Amygdala (tissue), 56 donors: Measurements from ENCODE around the gene NRXN3.

ENCODE experiments used
- DNase-seq, 56 donors: peaks; one replicate each; lab custom pipeline; 2025; lab: John Stamatoyannopoulos, UW

Gene NRXN3

DNA sequence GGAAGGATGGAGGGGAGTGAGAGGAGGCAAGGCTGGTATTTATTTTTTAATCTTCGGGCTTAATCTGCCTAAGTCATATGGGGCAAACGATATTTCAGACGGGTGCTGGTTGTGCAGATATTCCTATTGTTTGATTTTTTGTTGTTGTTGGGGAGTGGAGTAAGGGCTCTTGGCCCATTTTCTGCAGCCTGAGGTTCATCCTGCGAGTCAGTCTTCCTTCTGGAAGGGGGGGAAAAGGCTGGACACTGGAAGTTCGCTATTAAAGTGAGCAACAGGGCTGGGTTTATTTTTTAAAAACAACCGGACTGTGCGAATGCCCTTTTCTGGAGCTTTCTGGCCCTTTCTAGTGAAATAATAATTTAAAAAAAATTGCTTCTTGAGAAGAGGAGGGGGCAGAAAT, 2.3 kb downstream of the NRXN3 start:
- no peak for DNase-seq

DNA sequence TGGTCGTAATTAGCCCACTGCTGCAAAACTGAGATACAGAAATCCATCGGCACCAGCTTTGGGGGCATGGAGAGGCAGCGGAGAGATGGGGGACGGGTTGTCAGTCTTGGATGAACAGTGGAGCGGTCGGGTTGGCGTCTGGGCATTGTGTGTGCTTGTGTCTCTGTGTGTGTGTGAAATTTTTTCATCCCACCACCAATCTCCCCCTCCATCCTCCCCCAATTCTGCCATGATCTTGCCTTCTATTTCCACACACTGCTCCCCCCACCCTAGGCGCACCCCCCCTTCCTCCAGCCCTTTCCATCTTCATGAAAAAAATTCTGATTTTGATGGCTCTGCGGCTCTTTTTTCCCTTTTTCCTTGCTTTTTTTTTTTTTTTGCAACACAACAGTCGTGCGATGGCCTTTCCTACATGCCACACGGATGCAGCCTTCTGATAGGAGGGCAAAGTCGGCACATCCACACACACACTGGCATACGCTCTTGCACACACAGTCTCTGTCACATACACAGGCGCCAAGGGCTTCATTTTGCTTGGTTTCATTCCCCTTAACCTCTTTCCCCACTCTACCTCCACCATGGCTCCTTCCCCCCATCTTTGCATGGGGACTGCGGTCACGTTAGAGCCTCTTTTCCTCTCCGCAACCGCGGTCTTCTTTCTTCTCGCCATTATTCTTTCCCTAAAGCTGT, 3.3 kb downstream of the NRXN3 start:
- no peak for DNase-seq

DNA sequence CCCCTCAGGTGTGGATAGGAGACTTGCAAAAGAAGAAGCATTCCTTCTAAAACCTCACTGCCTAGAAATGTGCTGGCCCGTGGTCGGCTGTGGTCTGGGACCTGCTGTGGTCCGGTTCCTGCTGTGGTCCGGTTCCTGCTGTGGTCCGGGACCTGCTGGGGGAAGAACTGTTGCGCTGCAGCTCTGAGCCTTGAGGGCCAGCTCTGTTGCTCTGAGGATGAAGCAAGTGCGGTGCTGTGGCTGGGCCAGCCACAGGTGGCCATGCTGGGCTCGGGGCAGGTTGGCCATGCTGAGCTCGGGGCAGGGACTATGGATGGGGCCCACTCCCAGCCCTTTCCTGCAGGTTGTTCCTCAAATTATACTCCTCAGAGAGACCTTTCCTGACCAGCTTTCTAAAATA, 5.2 kb downstream of the NRXN3 start:
- no peak for DNase-seq

DNA sequence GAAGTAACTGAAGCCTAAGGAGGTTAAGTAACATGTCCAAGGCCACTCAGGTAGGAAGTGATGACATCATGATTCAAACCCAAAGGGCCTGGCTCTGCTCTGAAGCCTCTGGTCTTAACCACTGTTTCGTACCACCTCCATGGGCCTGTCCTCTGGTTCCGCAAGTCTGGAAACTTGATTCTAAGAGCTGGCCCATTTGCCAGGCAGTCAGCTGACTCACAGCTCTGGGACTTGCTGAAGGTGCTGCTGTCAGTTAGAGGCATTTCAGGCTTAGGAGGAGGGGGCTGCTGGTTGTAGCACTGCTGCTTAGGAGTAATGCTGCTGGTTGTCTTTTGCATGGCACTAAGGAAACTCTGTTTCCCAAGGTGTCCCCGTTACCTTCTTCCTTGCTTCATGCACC, 7.9 kb downstream of the NRXN3 start:
- no peak for DNase-seq

DNA sequence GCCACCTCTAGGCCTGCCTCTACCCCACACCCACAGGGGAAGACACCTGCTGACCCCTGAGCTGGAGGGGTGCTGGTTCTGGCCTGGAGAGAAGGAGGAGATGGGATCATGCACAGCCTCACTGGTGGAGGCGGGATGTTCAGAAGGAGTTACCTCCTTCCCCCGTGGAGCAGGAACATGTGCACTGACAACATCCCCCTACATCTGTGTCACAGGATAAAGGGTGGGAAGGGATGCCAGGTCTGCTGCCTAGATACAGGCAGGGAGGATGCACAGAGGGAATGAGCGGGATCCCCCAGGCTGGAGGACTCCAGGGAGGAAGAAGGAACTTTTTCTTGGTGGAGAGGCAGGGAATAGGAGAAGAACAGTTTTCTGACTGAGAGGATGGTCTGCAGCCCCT, 8.8 kb downstream of the NRXN3 start:
- no peak for DNase-seq

- no peak for DNase-seq
These were observed 11.1 kb downstream of the NRXN3 start for GRCh38 chr14:78181270-78181669.

DNA sequence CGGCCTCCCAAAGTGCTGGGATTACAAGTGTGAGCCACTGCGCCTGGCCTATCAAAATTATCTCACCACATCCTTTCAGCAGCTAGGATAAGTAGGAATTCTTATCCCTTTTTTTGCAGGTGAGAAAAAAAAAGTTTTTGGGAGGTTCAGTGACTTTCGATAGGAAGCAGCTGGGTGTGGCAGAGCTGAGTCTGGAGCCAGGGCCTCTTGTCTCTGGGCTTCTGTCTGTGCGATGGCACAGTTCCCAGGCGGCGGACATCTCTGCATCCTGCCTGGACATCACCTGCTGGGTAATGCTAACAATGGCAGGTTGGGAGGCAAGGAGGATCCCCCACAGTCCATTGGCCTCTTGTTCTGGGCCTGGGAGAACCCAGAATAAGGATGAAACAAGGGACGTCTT, 12.5 kb downstream of the NRXN3 start:
- DNase-seq, result no peak

DNA sequence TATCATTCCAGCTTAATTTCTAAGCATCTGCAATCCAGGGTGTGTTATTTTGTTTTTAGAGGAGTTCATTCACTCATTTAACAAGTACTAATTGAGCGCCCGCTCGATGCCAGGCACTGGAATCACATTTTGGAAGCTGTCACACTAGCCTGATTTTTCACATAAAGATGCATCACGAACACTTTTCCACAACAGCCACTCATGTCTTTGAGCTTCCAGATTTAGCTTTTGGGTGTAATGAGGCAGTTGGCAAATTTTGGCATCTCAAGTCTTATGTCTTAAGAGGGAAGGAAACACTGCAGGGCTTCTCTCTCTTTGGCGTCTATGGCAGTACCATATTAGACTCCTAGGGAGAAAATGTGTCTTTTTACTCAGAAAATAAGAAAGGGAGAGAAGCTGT, 14.0 kb downstream of the NRXN3 start:
- DNase-seq, result peak in 1 of 56 donors; percentile 27

DNA sequence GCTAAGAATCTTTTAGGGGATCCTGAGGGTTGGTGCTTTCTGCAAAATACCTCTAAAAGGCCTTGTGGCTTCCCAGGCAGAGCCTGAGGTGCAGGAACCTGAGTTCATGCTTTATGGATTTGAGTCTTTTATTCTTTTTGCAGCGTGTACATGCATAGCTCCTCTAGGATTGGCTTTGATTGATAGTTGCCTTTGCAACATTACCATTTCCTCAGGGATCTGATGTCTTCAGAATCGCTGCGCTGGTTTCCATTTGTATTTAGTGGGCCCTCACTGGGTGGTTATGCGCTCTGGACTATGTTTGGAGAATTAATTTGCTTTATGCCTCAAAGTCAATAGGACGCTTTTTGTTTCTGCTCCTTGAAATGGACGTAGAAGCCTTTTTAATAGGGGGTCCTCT, 16.1 kb downstream of the NRXN3 start:
- DNase-seq, result no peak

- peak in 1 of 56 donors; percentile 8 for DNase-seq
These were observed 18.7 kb downstream of the NRXN3 start for GRCh38 chr14:78188882-78189281.

DNA sequence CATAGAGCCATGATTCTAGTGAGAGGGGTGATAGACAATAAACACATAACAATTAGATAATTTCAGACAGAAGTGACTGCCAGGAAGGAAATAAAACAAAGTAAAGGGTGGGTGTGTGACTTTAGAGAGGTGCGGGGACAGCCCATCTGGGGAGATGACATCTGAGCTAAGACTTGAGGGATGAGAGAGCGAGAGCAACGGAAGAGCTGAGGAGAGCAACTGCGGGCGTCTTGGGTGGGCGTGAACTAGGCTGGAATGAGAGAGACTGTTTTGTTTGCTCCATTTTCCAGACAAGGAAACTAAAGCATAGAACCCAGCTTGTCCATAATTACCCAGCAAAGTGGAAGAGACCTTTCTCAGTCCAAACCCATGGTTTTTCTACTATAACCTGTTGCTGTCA, 25.3 kb downstream of the NRXN3 start:
- DNase-seq, result no peak

DNA sequence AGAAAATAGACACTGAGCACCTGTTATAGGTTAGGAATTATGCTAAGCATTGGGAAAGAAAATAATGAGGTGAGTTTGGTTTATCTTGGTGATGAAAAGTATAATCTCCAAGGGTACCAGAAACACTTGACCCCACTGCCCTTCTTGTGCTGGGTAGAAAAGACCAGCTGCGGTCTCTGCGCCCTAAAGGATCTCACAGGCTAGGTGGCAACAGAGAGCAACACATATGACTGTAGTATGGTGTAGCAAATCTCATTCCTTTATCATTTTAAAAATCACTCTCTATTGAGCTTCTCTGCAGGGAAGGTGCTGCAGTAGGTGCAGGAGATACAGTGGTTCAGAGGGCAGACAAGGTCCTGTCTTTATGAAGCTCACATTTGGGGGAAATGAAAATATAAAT, 26.1 kb downstream of the NRXN3 start:
- no peak for DNase-seq

DNA sequence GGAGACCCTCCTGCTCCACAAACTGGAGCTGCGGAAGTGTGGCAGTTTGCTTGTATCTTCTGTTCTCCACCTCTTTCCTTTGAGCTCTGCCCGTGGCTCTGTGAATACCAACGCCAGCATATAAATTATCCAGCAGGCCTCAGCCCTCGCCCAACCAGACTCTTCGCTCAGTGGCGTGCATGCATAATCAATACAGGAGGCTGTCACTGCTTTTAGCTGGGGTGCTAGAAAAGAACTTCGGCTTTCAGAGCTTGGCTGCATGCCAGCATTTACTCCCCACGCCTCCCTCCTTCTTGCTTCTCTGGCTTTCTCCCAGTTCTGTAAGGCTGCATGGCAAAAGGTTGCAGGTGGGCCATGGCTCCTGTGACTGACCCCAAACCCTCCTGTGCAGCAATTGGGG, 26.9 kb downstream of the NRXN3 start:
- DNase-seq, result peak in 2 of 56 donors; percentile 13

GRCh38 chr14:78202163-78202562, 32.0 kb downstream of the NRXN3 start:
- DNase-seq, result no peak

- DNase-seq, result no peak
These were observed 32.8 kb downstream of the NRXN3 start for GRCh38 chr14:78202976-78203375.

DNA sequence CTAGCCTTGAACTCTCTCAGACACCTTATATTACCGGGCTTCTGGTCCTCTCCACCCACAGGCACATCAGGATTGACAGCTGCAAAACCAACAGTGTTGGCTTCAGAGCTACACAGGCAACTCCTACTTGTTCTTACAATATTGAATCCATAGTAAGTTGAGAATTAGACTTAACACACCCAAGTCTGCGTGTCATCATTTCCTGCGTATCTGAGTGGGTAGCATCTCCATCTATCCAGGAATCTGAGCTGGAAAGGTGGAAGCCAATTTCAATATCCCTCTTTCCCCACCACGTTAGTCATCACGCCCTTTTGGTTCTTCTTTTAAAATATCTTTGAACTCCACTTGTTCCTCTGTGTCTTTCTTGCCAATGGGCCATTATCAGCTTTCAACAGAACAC, 37.2 kb downstream of the NRXN3 start:
- no peak for DNase-seq

DNA sequence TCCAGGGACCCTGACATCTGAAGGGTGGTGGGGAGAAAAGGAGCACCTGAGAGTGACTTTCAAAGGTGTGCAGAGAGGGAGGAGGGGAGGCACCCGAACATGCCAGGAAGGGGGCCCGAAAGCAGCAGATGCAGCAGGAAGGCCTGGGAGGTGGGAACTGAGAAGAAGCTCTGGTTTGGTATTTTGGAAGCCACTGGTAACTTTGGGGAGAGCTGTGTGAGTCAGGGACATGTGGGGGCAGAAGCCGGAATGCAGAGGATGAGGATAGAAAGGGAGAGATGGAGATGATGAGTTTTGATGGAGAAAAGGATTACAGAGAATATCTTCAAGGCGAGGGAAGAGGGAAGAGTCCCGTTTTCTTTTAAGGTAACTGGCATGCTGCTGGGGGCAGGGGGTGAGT, 50.1 kb downstream of the NRXN3 start:
- DNase-seq, result no peak

- no peak for DNase-seq
These were observed 52.6 kb downstream of the NRXN3 start for GRCh38 chr14:78222746-78223145.

GRCh38 chr14:78227248-78228077, 57.3 kb downstream of the NRXN3 start:
- peak in 3 of 56 donors; percentile 2 to 15 (median 3) for DNase-seq

DNA sequence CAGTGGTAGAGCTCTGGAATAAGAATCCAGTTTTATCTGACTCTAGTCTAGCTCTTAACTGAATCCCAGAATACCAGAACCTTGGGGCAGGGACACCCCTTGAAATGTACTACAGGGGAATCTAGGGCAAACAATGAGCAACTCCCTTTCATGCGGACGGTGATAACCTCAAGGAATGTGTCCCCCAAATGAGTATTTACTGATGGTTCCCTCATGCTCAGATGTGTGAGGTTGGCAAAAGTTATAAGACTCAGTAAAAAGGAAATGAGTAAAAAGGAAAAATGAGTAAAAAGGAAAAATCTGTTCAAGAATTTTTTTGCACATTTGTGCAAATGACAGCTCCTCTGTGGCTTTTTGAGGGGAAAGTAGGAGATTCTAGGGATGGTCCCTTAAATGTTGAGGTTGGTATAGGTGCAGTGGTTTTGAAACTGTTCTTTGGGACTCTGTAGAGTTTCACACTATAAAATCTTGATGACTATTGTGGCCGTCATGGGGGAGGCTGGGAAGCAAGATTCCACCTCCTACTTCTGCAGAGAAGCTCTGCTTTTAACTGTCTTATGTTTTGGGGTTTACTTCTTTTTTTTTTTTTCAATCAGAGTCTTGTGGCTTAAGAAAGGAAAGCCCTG, 58.6 kb downstream of the NRXN3 start:
- no peak for DNase-seq

- DNase-seq, result no peak
These were observed 62.2 kb downstream of the NRXN3 start for GRCh38 chr14:78232231-78233000.
